PFSK-1 (cell line): ENCODE measurements around the gene IRF2.

Experiments
- FOXP2 ChIP-seq: optimal IDR thresholded peaks from 2 replicates; pipeline ENCODE3; 2011; ENCODE audit warnings: borderline replicate concordance, control low read depth, inconsistent platforms; ENCODE audit not compliant: insufficient read depth; ENCODE audit errors: extremely low read length, extremely low read depth
- POLR2AphosphoS5 ChIP-seq: IDR thresholded peaks from 2 replicates; pipeline ENCODE4 v1.6.1; 2012; ENCODE audit warnings: low read depth, mild to moderate bottlenecking, control low read depth, low read length, moderate library complexity
- SIN3A ChIP-seq: IDR thresholded peaks from 2 replicates; pipeline ENCODE4 v1.6.1; 2012; ENCODE audit warnings: mild to moderate bottlenecking, low read length, moderate library complexity, borderline replicate concordance; ENCODE audit not compliant: insufficient read depth
- TAF1 ChIP-seq: IDR thresholded peaks from 2 replicates; pipeline ENCODE4 v1.6.1; 2012; ENCODE audit warnings: low read length, control low read depth, borderline replicate concordance; ENCODE audit not compliant: insufficient read depth
- TF ChIP-seq, protein P1 (sequence below), 2 experiments: IDR thresholded peaks; 2 replicates each; pipeline versions ENCODE4 v1.6.1 to v1.8.0; 2011 to 2012; ENCODE audit warnings: low read depth in 2 of 2, low read length in 2 of 2, control low read depth in 1 of 2, inconsistent platforms in 1 of 2, mild to moderate bottlenecking in 1 of 2, moderate library complexity in 1 of 2; ENCODE audit not compliant: insufficient read depth in 1 of 2

IRF2 gene

DNA sequence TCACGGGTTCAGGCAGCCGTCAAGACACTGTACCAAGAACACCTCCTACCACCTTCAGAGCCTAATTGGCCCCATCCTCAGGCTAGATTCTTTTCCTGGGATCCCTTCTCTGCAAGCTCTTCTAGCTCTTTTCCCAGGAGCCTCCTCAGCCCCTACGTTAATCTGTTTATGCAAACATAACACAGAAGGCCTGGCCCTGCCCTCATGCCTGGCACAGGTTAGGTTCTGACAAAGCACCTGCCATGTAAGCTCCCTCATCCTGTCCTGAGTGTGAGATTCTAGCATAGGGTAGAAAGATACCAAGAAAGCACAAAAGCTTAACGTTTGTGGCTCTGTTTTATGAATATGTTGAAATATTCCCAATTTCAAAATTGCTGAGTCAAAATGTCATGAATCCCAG is 93.6 kb downstream of the IRF2 start:
- TF ChIP-seq TAF1 (no peak), POLR2AphosphoS5 (no peak), SIN3A (no peak), FOXP2 (no peak)
- TF ChIP-seq, protein P1, sequence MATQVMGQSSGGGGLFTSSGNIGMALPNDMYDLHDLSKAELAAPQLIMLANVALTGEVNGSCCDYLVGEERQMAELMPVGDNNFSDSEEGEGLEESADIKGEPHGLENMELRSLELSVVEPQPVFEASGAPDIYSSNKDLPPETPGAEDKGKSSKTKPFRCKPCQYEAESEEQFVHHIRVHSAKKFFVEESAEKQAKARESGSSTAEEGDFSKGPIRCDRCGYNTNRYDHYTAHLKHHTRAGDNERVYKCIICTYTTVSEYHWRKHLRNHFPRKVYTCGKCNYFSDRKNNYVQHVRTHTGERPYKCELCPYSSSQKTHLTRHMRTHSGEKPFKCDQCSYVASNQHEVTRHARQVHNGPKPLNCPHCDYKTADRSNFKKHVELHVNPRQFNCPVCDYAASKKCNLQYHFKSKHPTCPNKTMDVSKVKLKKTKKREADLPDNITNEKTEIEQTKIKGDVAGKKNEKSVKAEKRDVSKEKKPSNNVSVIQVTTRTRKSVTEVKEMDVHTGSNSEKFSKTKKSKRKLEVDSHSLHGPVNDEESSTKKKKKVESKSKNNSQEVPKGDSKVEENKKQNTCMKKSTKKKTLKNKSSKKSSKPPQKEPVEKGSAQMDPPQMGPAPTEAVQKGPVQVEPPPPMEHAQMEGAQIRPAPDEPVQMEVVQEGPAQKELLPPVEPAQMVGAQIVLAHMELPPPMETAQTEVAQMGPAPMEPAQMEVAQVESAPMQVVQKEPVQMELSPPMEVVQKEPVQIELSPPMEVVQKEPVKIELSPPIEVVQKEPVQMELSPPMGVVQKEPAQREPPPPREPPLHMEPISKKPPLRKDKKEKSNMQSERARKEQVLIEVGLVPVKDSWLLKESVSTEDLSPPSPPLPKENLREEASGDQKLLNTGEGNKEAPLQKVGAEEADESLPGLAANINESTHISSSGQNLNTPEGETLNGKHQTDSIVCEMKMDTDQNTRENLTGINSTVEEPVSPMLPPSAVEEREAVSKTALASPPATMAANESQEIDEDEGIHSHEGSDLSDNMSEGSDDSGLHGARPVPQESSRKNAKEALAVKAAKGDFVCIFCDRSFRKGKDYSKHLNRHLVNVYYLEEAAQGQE (IDR thresholded peaks at IDR 0.05; ENCODE audit: insufficient read depth in 1 of 2, low read depth in 2 of 2, low read length in 2 of 2): no peak

DNA sequence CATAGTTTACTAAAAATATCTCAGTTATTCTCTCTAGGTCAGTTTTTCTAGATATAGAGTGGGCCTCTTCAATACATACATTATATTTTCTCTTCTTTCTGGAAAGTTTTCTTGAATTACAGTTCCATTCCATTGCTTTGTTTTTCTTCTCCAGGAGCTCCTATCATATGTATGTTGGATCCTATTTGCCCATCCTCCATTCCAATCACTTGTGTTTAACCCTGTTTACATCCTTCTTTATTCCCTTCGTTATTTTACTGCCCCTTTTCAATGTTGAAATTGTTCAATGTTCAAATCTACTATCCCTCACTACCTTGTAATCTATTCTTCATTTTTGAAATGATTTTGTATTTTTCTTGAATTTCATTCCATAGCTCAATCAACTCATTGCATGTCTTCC is 97.4 kb downstream of the IRF2 start:
- TF ChIP-seq SIN3A: no peak
- TF ChIP-seq POLR2AphosphoS5: no peak
- no peak for TF ChIP-seq FOXP2
- no peak for TF ChIP-seq TAF1
- TF ChIP-seq, protein P1 (IDR thresholded peaks at IDR 0.05; ENCODE audit: insufficient read depth in 1 of 2, low read depth in 2 of 2, low read length in 2 of 2): no peak

DNA sequence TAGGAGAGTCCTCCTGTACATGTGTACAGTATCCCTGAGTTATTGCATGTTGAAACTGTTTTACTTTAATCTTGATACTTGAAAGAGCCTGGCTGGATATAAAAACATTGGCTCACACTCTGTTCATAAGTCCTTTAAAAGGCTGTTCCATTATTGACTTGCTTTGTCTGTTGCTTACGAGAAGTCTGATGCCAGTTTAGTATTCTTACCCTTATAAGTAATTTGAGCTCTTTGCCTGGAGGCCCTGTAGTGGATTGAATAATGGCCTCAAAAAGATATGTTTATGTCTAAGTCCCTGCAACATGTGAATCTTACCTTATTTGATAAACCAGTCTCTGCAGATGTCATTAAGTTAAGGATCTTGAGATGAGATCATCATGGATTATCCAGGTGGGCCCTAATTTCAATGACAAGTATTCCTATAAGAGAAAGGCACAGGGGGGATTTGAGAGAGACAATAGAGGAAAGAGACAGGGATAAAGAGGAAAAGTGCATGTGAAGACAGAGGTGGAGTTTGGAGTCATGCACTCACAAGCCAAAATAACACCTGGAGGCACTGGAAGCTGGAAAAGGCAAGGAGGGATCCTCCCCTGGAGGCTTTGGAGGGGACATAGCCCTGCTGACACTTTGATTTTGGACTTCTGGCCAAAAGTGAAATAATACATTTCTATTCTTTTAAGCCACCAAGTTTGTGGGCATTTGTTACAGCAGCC is 98.1 kb downstream of the IRF2 start:
- TF ChIP-seq, protein P1 (IDR thresholded peaks at IDR 0.05; ENCODE audit: insufficient read depth in 1 of 2, low read depth in 2 of 2, low read length in 2 of 2): no peak
- no peak for TF ChIP-seq SIN3A
- no peak for TF ChIP-seq TAF1
- no peak for TF ChIP-seq FOXP2
- no peak for TF ChIP-seq POLR2AphosphoS5

DNA sequence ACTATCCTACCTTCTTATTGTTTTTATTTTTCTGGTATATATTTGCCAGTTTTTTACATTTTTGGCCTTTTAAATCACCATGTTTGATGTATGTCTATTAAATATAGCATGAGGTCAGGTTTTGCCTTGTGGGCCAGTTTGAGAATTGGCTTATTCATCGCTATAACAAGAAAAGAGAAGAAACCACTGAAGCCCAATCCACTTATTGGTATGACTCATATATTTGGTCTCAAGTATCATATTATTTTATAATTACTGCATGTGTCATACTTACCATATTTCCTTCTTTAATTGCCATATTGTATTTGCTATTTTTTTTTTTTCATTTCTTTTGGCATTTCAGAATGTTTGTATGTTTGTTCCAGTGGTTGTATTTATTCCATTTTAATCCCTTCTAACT is 99.3 kb downstream of the IRF2 start:
- TF ChIP-seq FOXP2 (no peak), TAF1 (no peak), SIN3A (no peak), POLR2AphosphoS5 (no peak)
- TF ChIP-seq, protein P1 (IDR thresholded peaks at IDR 0.05; ENCODE audit: insufficient read depth in 1 of 2, low read depth in 2 of 2, low read length in 2 of 2): no peak

DNA sequence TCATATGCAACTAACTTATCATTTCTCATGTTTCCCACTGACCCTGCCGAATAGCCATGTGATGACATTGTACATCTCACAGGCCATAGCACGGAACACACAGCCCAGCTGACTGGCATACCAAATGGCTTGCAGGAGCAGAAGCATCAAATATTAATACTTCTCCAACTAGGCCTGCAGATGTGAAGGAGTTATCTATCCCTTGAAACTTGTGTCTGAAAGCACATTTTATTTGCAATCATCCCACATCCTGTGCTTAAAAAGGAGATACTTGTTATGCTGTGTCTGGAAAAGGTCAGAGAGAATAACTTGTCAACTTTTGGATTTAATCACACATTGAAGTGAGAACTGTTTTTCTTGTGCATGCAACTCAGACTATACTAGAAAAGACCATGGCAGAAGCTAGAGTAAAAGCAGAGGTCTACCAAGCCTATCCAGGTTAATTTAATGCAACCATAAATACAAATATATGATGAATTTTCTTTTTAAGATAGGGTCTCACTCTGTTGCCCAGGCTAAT is 100.4 kb downstream of the IRF2 start:
- TF ChIP-seq FOXP2: no peak
- TF ChIP-seq POLR2AphosphoS5: no peak

DNA sequence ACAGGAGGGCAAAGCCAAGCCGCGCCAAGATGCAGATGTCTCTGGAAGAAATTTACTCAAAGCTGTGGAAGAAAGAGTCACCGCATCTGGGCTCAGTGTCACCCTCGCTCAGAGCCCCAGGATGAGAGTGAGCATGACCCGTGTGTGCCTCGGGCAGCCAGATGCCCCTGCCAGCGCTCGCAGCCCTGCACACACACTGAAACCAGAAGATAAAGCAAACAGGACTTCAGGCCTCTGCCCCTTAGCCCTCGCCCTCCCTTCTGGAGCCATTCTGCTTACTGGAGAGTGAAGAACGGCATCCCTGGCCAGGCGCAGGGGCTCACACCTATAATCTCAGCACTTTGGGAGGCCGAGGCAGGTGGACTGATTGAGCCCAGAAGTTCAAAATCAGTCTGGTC is 103.0 kb downstream of the IRF2 start:
- TF ChIP-seq, protein P1 (IDR thresholded peaks at IDR 0.05; ENCODE audit: insufficient read depth in 1 of 2, low read depth in 2 of 2, low read length in 2 of 2): no peak
- no peak for TF ChIP-seq POLR2AphosphoS5
- TF ChIP-seq TAF1: no peak
- TF ChIP-seq SIN3A: no peak
- TF ChIP-seq FOXP2: no peak
